NCI-H774 (cell line): ENCODE data around the gene DKKL1.
"Not testable (repeated sequence)": the region's sequence is repeated elsewhere in the genome, so short reads cannot be mapped to it uniquely, and the experiment has no call there.

Experiments used
- DNase-seq: peaks from one replicate; lab custom pipeline; 2025; lab: John Stamatoyannopoulos, UW

The DKKL1 gene

DNA sequence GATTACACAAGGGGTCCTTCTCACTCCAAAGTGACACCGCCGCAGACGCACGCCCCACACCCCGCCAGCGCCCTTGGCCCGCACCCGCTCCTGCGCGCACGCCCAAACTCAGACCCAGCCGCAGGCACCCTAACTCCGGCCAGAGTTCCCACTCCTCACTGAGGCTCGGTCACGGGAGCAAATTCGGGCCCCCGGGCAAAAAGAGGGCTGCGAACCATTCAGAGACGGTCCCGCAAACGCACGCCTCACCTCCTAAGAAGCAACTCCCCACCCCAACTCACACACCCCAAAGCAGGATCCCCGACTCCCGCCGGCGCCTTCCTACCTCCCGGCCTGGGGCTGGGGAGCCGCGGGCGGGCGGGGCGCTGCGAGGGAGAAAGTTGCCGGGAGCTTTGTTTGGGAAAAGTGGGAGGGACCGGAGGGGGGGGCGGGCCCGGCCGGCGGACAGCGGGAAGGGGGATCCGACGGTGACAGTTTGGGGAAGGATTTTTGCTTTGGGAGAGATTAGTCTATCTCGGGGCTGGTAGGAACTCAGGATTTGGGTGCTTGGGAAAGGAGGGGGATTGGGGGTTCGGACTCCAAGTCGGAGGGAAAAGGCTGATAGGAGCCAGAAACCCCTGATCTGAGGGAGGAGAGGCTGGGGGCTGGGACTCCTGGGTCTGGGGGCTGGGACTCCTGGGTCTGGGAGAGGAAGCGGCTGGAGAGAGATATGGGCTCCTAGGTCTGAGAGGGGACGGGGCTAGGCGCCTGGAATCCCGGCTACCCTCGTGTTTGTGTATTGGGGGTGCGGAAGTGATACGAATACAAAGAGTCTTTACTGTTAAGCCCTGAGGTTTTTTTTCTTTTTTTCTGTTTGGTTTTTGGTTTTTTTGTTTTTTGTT lies 1.4 kb upstream of the DKKL1 start, which contains the start of gene TEAD2:
TEAD2 (minus strand) TSS at position 369 of the 881 bp plus-strand sequence. CDS start 2,341 bp downstream, outside the sequence.
- DNase-seq: no peak

DNA sequence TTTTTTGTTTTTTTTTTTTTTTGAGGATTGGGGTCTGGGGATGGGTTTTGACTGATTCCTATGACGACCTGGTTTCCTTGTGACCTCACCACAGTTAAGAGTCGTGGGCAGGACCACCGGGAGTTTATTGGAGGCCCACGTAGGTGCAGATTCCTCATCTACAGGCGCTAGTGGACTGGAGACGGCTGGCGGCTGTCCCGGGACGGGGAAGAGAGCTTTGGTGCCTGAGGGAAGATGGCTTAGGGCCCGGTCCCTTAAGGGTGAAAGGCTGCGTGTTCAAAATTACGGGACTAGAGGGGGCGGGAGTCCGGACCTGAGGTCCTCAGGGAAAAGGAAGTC lies 779 bp upstream of the DKKL1 start:
- DNase-seq: no peak

DNA sequence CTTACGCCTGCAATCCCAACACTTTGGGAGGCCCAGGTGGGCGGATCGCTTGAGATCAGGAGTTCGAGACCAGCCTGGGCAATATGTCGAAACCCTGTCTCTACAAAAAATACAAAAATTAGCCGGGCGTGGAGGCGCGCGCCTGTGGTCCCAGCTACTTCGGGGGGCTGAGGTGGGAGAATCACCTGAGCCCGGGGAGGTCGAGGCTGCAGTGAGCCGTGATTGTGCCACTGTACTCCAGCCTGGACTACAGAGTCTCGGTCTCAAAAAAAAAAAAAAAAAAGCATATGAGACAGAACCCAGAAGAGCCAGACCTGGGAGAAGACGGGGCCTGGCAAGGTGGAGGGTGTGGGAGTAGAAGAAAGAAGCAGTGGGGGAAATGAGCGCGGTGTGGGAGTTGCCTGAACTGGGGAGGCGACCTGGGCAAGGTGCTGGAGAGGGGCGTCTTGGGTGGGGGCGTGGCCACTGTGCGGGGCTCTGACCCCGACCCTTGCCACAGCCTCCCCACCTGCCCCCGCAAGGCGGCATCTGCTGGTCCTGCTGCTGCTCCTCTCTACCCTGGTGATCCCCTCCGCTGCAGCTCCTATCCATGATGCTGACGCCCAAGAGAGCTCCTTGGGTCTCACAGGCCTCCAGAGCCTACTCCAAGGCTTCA lies 533 bp downstream of the DKKL1 start:
- DNase-seq: no peak

DNA sequence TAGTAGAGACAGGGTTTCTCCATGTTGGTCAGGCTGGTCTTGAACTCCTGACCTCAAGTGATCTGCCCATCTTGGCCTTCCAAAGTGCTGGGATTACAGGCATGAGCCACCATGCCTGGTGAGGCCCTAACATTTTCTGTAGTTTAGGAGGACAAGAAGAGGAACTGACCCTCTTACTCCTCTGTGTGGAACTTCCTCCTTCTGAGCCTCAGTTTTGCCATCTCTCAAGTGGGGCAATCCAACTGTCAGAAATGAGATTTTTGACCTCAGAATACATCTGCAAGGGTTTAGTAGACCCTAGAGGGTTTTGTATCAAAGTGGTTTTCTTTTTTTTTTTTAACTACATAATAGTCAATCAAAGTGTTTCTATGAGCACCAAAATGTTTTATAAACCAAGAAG lies 2.4 kb downstream of the DKKL1 start:
- DNase-seq: no peak

DNA sequence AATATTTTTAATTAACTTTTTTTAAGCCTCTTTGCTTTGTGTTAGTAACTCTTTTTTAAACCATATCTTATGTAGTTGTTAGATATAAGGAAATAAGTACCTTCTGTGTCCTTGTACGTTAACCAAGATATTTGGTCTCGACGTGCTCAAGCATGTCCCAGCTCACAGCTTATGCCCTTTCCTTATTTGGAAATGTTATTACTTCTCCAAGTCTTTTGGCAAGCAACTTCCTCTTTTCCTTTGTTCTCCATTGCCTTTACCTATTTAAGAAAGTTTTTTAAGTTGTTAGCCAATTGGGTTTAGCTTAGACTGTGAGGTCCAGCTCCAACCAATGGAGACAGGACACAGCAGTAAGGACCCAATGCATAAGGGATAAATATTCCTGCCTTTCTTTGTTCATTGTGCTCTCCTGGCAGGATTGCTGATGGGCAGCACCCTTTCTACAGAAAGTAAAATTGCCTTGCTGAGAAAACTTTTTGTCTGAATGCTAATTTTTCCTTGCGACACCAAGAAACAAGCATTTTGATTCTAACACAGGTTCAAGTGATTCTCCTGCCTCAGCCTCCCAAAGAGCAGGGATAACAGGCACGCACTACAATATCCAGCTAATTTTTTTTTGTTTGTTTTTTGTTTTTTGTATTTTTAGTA lies 5.2 kb downstream of the DKKL1 start:
- no peak for DNase-seq

DNA sequence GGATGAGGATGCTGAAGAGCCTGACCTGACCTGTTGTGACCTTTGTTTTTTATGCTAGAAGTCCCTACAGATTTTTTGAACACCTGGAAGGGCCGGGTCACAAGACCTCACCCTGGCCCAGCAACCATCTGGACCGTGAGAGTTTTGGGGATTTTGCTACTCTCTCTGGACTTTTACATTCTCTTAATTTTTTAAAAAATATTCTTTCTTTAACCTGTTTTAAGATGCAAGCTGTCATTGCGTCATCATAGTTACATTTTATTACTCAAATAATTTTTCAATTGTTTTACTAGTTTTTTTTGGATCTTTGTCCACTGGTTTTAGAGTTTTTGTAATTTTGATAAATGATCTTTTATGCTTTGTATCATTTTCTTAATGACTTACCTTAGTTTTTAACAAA lies 7.5 kb downstream of the DKKL1 start:
- no peak for DNase-seq

DNA sequence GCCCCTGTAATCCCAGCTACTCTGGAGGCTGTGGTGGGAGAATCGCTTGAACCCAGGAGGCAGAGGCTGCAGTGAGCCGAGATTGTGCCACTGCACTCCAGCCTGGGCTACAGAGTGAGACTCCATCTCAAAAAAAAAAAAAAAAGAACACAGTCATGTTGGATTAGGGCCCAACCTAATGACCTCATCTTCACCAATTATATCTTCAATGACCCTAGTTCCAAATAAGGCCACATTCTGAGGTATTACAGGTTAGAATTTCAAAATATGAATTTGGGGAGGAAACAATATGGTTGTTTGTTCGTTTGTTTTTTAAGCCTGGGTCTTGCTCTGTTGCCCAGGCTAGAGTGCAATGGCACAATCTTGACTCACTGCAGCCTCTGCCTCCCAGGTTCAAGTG lies 9.5 kb downstream of the DKKL1 start:
- DNase-seq: not testable (repeated sequence)

DNA sequence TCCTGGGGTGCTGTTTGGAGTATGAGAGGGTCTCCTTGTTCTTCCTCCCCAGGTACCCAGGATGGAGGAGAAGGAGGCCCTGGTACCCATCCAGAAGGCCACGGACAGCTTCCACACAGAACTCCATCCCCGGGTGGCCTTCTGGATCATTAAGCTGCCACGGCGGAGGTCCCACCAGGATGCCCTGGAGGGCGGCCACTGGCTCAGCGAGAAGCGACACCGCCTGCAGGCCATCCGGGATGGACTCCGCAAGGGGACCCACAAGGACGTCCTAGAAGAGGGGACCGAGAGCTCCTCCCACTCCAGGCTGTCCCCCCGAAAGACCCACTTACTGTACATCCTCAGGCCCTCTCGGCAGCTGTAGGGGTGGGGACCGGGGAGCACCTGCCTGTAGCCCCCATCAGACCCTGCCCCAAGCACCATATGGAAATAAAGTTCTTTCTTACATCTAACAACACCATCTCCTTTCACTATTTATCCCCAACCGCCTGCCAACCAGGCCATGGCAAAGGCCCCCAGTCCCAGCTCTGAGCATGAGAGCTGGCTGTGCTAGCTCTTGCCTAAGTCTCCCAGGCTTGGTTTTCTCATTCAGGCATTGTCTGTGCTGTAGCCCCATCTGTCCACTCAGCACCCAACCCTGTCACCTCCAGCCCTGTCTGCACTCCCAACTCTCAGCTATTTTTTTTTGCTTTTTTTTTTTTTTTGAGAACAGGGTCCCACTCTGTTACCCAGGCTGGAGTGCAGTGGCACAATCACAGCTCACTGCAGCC lies 11.2 kb downstream of the DKKL1 start:
- DNase-seq: no peak

DNA sequence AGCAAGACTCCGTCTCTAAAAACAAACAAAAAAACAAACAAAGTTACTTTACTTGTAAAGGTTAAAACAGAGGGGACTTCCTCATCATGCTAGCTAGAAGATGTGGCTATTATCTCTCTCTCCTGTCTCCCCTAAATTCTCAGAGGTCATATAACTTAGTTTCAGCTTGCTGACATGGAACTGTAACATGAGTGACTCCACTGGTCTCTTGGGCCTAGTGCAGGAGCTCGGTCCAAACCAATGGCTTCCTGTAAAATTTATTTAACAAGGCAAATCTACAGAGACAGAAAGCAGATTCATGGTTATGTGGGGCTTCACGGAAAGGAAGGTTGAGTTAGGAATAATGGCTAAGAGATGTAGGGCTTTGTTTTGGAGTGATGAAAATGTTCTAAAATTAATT lies 14.8 kb downstream of the DKKL1 start:
- DNase-seq: no peak

DNA sequence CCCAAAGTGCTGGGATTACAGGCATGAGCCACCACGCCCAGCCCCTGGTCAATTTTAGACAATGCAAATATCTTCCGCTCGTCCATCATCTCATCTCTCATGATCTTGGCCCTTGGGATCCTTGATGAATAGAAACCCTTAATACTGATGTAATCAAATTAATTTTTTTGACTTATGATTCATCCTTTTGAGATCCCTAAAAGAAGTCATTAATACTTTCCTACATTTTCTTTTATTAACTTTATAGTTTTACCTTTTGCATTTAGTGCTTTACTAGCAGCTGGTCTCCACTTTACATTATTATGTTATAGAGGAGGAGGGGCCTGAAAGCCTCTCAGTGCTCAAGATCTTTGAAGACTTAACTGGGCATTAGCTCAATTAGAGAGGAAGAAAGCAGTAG lies 16.7 kb downstream of the DKKL1 start:
- DNase-seq: no peak

DNA sequence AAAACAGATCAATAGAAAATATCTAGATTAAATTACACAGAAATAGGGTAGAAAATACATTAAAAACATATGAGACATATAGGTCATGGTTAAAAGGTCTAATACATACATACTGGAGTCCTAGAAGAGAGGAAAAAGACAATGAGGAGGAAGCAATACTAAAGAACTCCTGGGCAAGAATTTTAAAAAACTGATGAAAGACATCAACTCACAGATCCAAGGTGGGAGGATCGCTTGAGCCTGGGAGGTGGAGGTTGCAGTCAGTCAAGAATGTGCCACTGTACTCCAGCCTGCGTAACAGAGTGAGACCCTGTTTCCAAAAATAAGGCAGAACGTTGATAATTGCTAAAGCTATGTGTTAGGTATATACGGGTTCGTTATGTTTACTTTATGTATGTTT lies 19.0 kb downstream of the DKKL1 start:
- DNase-seq: no peak

DNA sequence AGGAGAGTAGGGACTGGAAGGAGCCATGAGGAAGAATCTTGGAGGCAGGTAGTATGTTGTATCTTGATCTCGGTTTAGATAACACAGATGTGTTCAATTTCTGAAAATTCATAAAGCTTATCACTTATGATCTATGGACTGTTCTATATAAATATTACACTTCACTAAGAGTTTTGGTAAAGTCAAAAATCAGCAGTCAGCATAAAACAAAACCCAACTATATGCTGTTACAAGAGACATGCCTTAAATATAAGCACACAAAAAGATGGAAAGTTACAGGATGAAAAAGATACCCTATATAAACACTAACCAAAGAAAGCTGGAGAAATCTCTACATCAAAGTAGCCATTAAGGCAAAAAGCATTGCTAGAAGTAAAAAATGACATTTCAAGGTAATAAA lies 19.9 kb downstream of the DKKL1 start:
- no peak for DNase-seq

DNA sequence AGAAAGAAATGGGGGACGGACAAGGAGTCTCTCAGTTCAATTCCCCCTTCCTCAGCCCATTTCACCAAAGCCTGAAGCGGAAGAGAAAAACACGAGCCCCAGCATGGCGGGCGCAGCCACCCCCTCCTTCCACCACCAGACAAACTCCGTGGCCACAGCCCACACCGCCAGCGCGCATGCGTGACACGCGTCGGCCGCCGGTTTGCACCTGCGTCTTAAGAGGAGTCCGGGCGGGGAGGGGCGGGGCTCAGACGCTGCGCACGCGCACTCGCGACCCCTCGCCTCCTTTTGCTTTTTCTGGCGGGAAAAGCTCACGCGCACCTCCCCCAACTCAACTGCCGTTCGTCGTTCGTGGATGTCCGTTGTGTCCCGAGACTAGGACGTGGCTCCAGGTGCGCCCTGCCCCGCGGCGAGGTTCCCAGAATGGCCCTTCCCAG lies 24.3 kb downstream of the DKKL1 start, which contains the start of gene KASH5:
KASH5 (plus strand) TSS at position 314 of the 437 bp plus-strand sequence. CDS start 2,635 bp downstream, outside the sequence.
- peak; percentile 29 for DNase-seq

DNA sequence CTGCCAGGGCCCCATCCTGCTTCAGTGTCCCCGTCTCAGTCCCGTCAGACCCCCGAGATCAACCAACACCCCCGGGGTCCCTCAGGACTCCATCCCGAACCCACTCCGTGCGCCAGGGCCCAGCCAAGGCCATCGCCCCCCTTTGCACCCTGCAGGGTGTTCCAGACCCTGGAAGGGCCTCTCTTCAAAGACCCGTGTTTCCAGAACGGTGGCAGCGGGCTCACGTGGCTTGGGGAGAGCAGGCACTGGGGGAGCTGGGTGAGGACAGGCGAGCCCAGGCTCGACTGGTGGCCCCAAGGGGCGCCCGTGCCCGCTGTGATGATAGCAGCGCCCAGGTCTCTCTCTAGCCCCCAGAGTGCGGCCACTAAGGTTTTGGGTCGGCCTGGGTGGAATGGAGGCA lies 25.7 kb downstream of the DKKL1 start:
- DNase-seq: no peak

DNA sequence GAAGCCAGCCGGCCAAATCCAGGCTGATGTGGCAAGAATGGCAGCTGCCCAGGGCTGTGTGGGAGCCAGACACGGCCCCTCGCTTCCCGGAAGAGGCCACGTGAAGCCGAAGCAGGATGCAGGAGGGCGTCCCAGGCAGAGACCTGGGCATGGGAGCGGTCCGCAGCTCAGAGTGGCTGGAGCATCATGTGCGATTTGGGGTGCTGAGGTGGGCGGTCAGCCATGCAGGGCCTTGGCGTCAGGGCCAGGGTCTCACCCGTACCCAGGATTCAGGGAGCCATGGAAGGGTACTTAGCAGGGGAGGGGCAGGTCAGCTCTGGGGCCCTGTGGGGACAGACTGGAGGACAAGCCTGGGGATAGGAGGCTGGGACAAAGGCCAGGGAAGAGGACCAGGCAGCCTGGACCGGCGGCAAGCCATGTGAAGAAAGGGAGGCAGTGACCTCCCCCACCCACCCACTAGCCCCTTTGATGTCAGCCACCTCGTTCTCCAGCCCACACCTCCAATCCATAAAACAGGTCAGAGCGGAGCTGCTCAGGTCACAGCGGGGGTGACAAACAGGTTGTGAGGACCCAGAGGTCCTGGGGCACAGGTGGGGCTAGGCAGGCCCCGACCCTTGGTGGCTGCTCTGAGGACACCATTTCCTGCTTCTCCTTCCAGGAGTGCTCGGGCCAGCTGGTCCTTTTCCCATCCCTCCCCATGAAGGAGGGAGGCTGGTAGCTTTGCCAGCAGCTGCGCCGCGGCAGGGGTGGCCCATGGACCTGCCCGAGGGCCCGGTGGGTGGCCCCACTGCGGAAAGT lies 26.7 kb downstream of the DKKL1 start:
- DNase-seq: no peak

DNA sequence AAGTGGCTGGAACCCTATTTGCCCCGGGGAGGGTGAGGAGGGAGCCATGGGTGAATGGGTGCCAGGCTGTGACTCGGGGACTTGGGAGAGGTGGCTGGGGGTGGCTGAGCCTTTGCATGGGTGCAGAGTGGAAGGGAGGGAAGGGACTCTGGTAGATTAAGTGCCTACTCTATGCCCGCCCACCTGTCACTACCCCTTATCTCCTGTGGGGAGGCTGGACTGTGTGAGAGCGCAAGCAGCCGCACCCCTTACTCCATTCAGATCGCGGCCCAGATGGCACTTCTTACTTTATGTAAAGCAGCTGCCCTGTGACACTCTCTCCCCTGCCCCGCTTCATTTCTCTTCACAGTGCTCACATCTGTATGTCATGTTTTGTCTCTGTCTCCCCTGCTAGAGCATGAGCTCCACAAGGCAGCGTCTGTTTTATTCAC lies 27.3 kb downstream of the DKKL1 start:
- DNase-seq: no peak

DNA sequence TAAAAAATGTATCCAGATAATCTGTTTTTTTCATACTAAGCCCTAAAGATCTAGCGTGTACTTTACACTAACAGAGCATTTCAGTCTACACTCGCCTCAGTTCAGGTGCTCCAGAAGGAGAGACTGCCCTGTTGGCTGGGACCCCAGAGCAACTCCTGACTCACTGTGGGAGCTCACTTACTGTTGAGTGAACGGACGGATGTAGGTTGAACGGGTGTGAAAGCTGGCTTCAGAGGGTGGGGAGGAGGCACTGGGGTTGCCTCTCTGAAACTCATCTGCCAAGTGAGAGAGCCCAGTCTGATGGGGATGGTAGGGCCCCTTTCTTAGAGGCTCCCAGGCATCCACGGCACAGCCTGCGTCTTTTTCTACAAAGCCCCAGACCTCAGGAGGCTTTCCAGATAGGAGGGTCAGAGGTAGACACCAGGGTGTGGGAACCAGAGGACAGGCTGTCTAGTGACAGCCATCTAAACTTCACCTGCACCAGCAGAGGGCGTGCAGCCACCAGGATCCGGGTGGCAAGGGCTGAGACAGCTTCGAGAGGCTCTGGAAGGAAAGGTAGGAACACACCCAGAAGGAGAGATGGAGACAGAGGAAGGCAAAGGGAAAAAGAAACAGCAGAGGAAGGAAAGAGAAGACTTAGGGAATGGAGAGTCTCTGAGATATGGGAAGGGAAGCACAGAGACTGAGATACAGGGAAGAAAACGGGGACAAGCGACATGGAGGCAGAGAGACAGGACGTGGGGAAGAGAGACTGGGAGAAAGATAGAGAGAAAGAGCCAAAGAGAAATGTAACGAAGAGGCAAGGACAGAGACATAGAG lies 28.1 kb downstream of the DKKL1 start:
- peak; percentile 59 for DNase-seq

DNA sequence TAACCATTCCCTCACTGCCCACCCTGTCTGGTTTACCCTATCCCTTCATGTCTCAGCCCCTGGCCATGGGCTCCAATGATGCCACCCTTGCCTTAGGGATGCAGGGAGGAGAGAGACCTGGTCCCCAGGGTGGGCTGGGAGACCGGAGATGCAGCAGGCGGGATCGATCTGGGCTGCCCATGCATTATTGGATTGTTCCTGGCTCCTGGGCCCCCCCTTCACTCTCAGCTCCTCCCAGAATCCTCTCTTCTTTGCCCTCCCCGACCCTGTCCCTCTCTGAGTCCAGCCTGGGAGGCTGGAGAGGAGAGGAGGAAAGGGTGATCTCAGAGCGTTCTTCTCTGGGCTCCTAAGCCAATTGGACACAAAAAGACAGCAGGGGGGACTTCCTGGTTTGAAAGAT lies 30.2 kb downstream of the DKKL1 start:
- DNase-seq: no peak

DNA sequence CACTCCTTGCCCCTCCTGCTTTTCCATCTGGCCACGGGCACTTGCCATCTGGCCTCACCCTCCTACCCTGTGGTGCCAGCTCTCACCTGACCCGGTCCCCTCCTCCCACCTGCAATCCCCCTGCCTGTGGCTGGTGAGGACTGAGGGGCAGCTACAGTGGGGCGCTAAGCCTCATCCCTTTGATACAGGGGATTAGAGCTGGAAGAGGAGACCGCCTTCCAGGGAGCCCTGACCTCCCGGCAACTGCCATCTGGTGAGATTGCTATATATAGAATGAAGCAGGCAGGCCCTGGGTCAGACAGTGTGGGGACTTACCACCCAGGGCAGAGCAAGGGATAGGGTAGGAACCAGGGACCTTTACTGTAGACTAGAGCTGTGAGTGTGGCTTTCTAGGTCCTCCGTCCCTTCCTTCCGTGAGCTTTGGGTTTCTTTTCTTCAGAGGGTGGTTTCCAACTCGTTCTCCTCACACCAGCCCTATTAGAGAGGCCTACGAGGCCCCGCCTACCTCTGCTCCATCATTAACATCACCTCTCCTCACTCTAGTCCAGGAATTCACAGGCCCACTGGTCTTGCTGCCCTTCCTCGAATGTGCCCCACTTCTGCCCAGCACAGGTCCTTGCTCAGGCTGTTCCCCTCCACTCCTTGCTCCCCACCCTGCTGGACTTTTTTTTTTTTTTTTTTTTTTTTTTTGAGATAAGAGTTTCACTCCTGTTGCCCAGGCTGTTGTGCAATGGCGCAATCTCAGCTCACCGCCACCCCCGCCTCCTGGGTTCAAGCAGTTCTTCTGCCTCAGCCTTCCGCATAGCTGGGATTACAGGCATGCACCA lies 32.1 kb downstream of the DKKL1 start:
- DNase-seq: no peak
